Lung (tissue), 12 donors: ENCODE results near the gene TFIP11. TPM values are rescaled to one million over a fixed set of nuclear protein-coding genes. Genes with fewer than 3 reads are reported as not detected.

Experiments used
- ATAC-seq: fragments of 200-7000 bp; cut with Tn5 transposase; one replicate; pipeline ENCODE4 v1.9.1; 2020; ENCODE audit warnings: moderate number of reproducible peaks; ENCODE audit not compliant: insufficient read depth, low FRiP score
- DNase-seq, 3 donors: peaks; one replicate each; pipeline ENCODE4 v3.0.0-alpha.2; 2013 to 2017
- H3K27ac ChIP-seq, 2 donors: one replicate each; pipeline ENCODE4 v1.5.1; 2013; ENCODE audit warnings: mild to moderate bottlenecking in 2 of 2, moderate library complexity in 2 of 2, control low read depth in 1 of 2, inconsistent platforms in 1 of 2, low read depth in 1 of 2, low read length in 1 of 2
- H3K27me3 ChIP-seq, 3 donors: one replicate each; pipeline ENCODE4 v1.5.1; 2013; ENCODE audit warnings: low read length in 2 of 3; ENCODE audit not compliant: control insufficient read depth in 3 of 3, insufficient read depth in 3 of 3
- H3K36me3 ChIP-seq, 4 donors: one replicate each; pipeline ENCODE4 v1.5.1; 2013; ENCODE audit warnings: low read length in 4 of 4, mild to moderate bottlenecking in 1 of 4, moderate library complexity in 1 of 4; ENCODE audit not compliant: control insufficient read depth in 4 of 4, insufficient read depth in 4 of 4
- H3K4me1 ChIP-seq, 5 donors: one replicate each; pipeline ENCODE4 v1.5.1; 2013; ENCODE audit warnings: low read length in 5 of 5, mild to moderate bottlenecking in 2 of 5, moderate library complexity in 1 of 5; ENCODE audit not compliant: control insufficient read depth in 5 of 5, insufficient read depth in 5 of 5
- H3K4me3 ChIP-seq: one replicate; pipeline ENCODE4 v1.5.1; 2013; ENCODE audit warnings: mild to moderate bottlenecking, control low read depth, moderate library complexity
- H3K9ac ChIP-seq, 2 donors: one replicate each; pipeline ENCODE4 v1.5.1; 2013; ENCODE audit warnings: low read length in 2 of 2, control low read depth in 1 of 2; ENCODE audit not compliant: insufficient read depth in 1 of 2
- H3K9me3 ChIP-seq, 4 donors: one replicate each; pipeline ENCODE4 v1.5.1; 2013; ENCODE audit warnings: low read length in 3 of 4, mild to moderate bottlenecking in 1 of 4, moderate library complexity in 1 of 4; ENCODE audit not compliant: control insufficient read depth in 4 of 4, insufficient read depth in 3 of 4
- CTCF ChIP-seq: IDR thresholded peaks from 2 replicates; pipeline ENCODE4 v1.5.1; 2012; ENCODE audit warnings: mild to moderate bottlenecking; ENCODE audit errors: control extremely low read depth, extremely low read depth
- WGBS, 2 donors: extraction: QIAGEN DNeasy Blood & Tissue Kit; methylation state at CpG; one replicate each; pipeline ENCODE4 v1.1.7; 2013; 5-methylcytosine and 5-hydroxymethylcytosine counted together
- polyA plus RNA-seq, 2 donors: library from polyadenylated mRNA; stranded (reverse); fragments of 200-250 nt; gene quantifications; one replicate each; pipeline ENCODE4 v1.2.1, GENCODE V29; 2013
- total RNA-seq, 2 donors: library from RNA; depleted of rRNA in 1 of 2; stranded (reverse); fragments of >200 nt in 1 of 2; gene quantifications; one replicate each; pipeline ENCODE4 v1.2.1, GENCODE V29; 2014 to 2021
- donor health status: control.
- donor health status: control.
- donor health status: Bipolar disorder and iron deficiency.
- donor health status: healthy.
- donor health status: DM: yes; HTN: yes; CAD: no.

TFIP11 gene
- total and polyA plus RNA-seq, 4 donors = 18.4 to 37.2 (median 24.5) TPM

GRCh38 chr22:26553056-26553752, 40.9 kb upstream of the TFIP11 start:
- peaks cover 6 to 14% (median 10%) of the 10 kb centered on the region in 5 donors for H3K4me1 ChIP-seq
- DNase-seq (peak in 1 of 3 donors; percentile 12), ATAC-seq (no peak)
- 54 to 61% methylated on average over 7 of the region's 7 CpGs for WGBS, 2 donors
- H3K9me3 ChIP-seq = no peaks in the 10 kb centered on the region
- H3K27ac ChIP-seq = no peak overlapping the region
- H3K4me3 ChIP-seq = no peak overlapping the region
- H3K27me3 ChIP-seq = no peaks in the 10 kb centered on the region
- H3K36me3 ChIP-seq = no peaks in the 10 kb centered on the region
- no peak for TF ChIP-seq CTCF
- H3K9ac ChIP-seq = no peak overlapping the region

GRCh38 chr22:26552466-26552865, 40.2 kb upstream of the TFIP11 start:
- TF ChIP-seq CTCF = no peak
- H3K27me3 ChIP-seq = no peaks in the 10 kb centered on the region
- no peaks in the 10 kb centered on the region for H3K9me3 ChIP-seq
- no peak overlapping the region for H3K4me3 ChIP-seq
- H3K9ac ChIP-seq = no peak overlapping the region
- no peak for ATAC-seq
- peaks cover 6 to 15% (median 10%) of the 10 kb centered on the region in 5 donors for H3K4me1 ChIP-seq
- H3K27ac ChIP-seq = peak overlapping the region in 1 of 2 donors; percentile 4
- no peak for DNase-seq
- H3K36me3 ChIP-seq = no peaks in the 10 kb centered on the region
- WGBS, 2 donors = 66 to 67% methylated on average over 9 to 10 of the region's 10 CpGs

GRCh38 chr22:26551568-26551967, 39.3 kb upstream of the TFIP11 start:
- no peaks in the 10 kb centered on the region for H3K27me3 ChIP-seq

More at GRCh38 chr22:26551568-26551967, 39.3 kb upstream of the TFIP11 start:
- Histone ChIP-seq H3K9me3 (no peaks in the 10 kb centered on the region), H3K36me3 (no peaks in the 10 kb centered on the region), H3K27ac (peak overlapping the region in 1 of 2 donors; percentile 75), H3K4me3 (no peak overlapping the region), H3K4me1 (peaks cover 6 to 15% (median 10%) of the 10 kb centered on the region in 5 donors), H3K9ac (peak overlapping the region in 1 of 2 donors; percentile 28)
- ATAC-seq (no peak), DNase-seq (no peak)
- WGBS, 2 donors = 97% methylated on average over 2 of the region's 2 CpGs
- TF ChIP-seq CTCF = no peak
